Measurements from ENCODE around the gene MTUS2. TPM values are rescaled to one million over a fixed set of nuclear protein-coding genes. Genes with fewer than 3 reads are reported as not detected.
A peak's percentile ranks its signal among the peaks of the same experiment; 100 is the strongest.

Gene MTUS2
- polyA plus RNA-seq, 6 donors from 2014 or later: 0.06 TPM; not detected in 5

- Mint-ChIP-seq H3K27ac (no peak overlapping the region), H3K9me3 (peaks cover 0 to 6% (median 1%) of the 10 kb centered on the region in 7 donors), H3K36me3 (no peaks in the 10 kb centered on the region), H3K27me3 (peaks cover 22 to 35% (median 31%) of the 10 kb centered on the region in 3 donors), H3K4me3 (no peak overlapping the region), H3K4me1 (no peaks in the 10 kb centered on the region)
- ATAC-seq (ENCODE audit: low read depth in 2 of 2) (no peak), DNase-seq (no peak)
Measured at GRCh38 chr13:29451976-29452375, 631.8 kb downstream of the MTUS2 start.

- Mint-ChIP-seq H3K27me3 (peaks cover 22 to 31% (median 30%) of the 10 kb centered on the region in 3 donors), H3K4me3 (no peak overlapping the region), H3K9me3 (peaks cover 0 to 6% (median 1%) of the 10 kb centered on the region in 7 donors), H3K36me3 (no peaks in the 10 kb centered on the region), H3K27ac (peak overlapping the region in 1 of 6 donors; percentile 58), H3K4me1 (no peaks in the 10 kb centered on the region)
- ATAC-seq (ENCODE audit: low read depth in 2 of 2) (no peak), DNase-seq (no peak)
Measured at GRCh38 chr13:29452773-29453616, 632.9 kb downstream of the MTUS2 start.

- Mint-ChIP-seq H3K36me3 (no peaks in the 10 kb centered on the region), H3K27ac (peak overlapping the region in 1 of 6 donors; percentile 58), H3K4me3 (no peak overlapping the region), H3K27me3 (peaks cover 22 to 31% (median 30%) of the 10 kb centered on the region in 3 donors), H3K9me3 (peaks cover 0 to 6% (median 1%) of the 10 kb centered on the region in 7 donors), H3K4me1 (no peaks in the 10 kb centered on the region)
- ATAC-seq (ENCODE audit: low read depth in 2 of 2): no peak
- DNase-seq: no peak
Measured at GRCh38 chr13:29453617-29454011, 633.5 kb downstream of the MTUS2 start.

GRCh38 chr13:29454931-29455481 lies 634.9 kb downstream of the MTUS2 start:
- DNase-seq (no peak), ATAC-seq (ENCODE audit: low read depth in 2 of 2) (peak; percentile 63 to 75)
- Mint-ChIP-seq H3K36me3 (no peaks in the 10 kb centered on the region), H3K27me3 (peaks cover 26 to 34% (median 31%) of the 10 kb centered on the region in 3 donors), H3K4me3 (no peak overlapping the region), H3K9me3 (peaks cover 0 to 5% (median 3%) of the 10 kb centered on the region in 7 donors), H3K27ac (no peak overlapping the region), H3K4me1 (no peaks in the 10 kb centered on the region)

- no peak for ATAC-seq (ENCODE audit: low read depth in 2 of 2)
- Mint-ChIP-seq H3K27ac (no peak overlapping the region), H3K4me3 (no peak overlapping the region), H3K27me3 (peaks cover 22 to 33% (median 30%) of the 10 kb centered on the region in 3 donors), H3K9me3 (peaks cover 0 to 5% (median 0%) of the 10 kb centered on the region in 7 donors), H3K4me1 (no peaks in the 10 kb centered on the region), H3K36me3 (no peaks in the 10 kb centered on the region)
- no peak for DNase-seq
Measured at GRCh38 chr13:29456419-29456818, 636.3 kb downstream of the MTUS2 start.

GRCh38 chr13:29457299-29457698 lies 637.2 kb downstream of the MTUS2 start:
- no peak for ATAC-seq (ENCODE audit: low read depth in 2 of 2)
- Mint-ChIP-seq H3K9me3 (peaks cover 0 to 5% (median 0%) of the 10 kb centered on the region in 7 donors), H3K36me3 (no peaks in the 10 kb centered on the region), H3K4me3 (no peak overlapping the region), H3K27ac (no peak overlapping the region), H3K27me3 (peaks cover 22 to 33% (median 30%) of the 10 kb centered on the region in 3 donors), H3K4me1 (no peaks in the 10 kb centered on the region)
- no peak for DNase-seq

- no peak overlapping the region for H3K4me3 Mint-ChIP-seq
- peaks cover 0 to 5% (median 0%) of the 10 kb centered on the region in 7 donors for H3K9me3 Mint-ChIP-seq
- H3K27ac Mint-ChIP-seq: no peak overlapping the region
- H3K27me3 Mint-ChIP-seq: peaks cover 14 to 24% (median 22%) of the 10 kb centered on the region in 3 donors
- H3K4me1 Mint-ChIP-seq: no peaks in the 10 kb centered on the region
- DNase-seq (no peak), ATAC-seq (ENCODE audit: low read depth in 2 of 2) (no peak)
- H3K36me3 Mint-ChIP-seq: no peaks in the 10 kb centered on the region
Measured at GRCh38 chr13:29458419-29458818, 638.3 kb downstream of the MTUS2 start.

GRCh38 chr13:29459813-29460355 lies 639.7 kb downstream of the MTUS2 start:
- Mint-ChIP-seq H3K4me1 (no peaks in the 10 kb centered on the region), H3K9me3 (peaks cover 0 to 5% (median 0%) of the 10 kb centered on the region in 7 donors), H3K36me3 (no peaks in the 10 kb centered on the region), H3K4me3 (no peak overlapping the region), H3K27me3 (peaks cover 7 to 22% (median 22%) of the 10 kb centered on the region in 3 donors), H3K27ac (peak overlapping the region in 1 of 6 donors; percentile 66)
- ATAC-seq (ENCODE audit: low read depth in 2 of 2): no peak
- no peak for DNase-seq

- no peak overlapping the region for H3K27ac Mint-ChIP-seq
- no peak for DNase-seq
- H3K4me1 Mint-ChIP-seq: no peaks in the 10 kb centered on the region
- peaks cover 0 to 5% (median 0%) of the 10 kb centered on the region in 7 donors for H3K9me3 Mint-ChIP-seq
- H3K27me3 Mint-ChIP-seq: peaks cover 10 to 18% (median 16%) of the 10 kb centered on the region in 3 donors
- no peak overlapping the region for H3K4me3 Mint-ChIP-seq
- no peak for ATAC-seq (ENCODE audit: low read depth in 2 of 2)
- H3K36me3 Mint-ChIP-seq: no peaks in the 10 kb centered on the region
Measured at GRCh38 chr13:29464105-29464679, 644.1 kb downstream of the MTUS2 start.

- Mint-ChIP-seq H3K4me1 (no peaks in the 10 kb centered on the region), H3K9me3 (peaks cover 0 to 3% (median 0%) of the 10 kb centered on the region in 7 donors), H3K4me3 (peak overlapping the region in 1 of 8 donors; percentile 45), H3K27ac (no peak overlapping the region), H3K36me3 (no peaks in the 10 kb centered on the region), H3K27me3 (peaks cover 0 to 4% (median 3%) of the 10 kb centered on the region in 3 donors)
- DNase-seq (no peak), ATAC-seq (ENCODE audit: low read depth in 2 of 2) (no peak)
Measured at GRCh38 chr13:29465741-29466293, 645.7 kb downstream of the MTUS2 start.

- ATAC-seq (ENCODE audit: low read depth in 2 of 2): peak; percentile 16 to 32
- Mint-ChIP-seq H3K36me3 (no peaks in the 10 kb centered on the region), H3K4me3 (peak overlapping the region in 2 of 8 donors; percentile 6 to 12), H3K9me3 (no peaks in the 10 kb centered on the region), H3K27ac (no peak overlapping the region), H3K4me1 (peaks cover 3 to 10% (median 7%) of the 10 kb centered on the region in 3 donors), H3K27me3 (peaks cover 0 to 4% (median 4%) of the 10 kb centered on the region in 3 donors)
- DNase-seq: no peak
Measured at GRCh38 chr13:29471551-29471950, 651.4 kb downstream of the MTUS2 start.

- DNase-seq (peak; percentile 41), ATAC-seq (ENCODE audit: low read depth in 2 of 2) (peak; percentile 35 to 65)
- no peaks in the 10 kb centered on the region for H3K9me3 Mint-ChIP-seq
- H3K4me1 Mint-ChIP-seq: peaks cover 3 to 10% (median 7%) of the 10 kb centered on the region in 3 donors
- H3K27ac Mint-ChIP-seq: no peak overlapping the region
- peak overlapping the region in 1 of 8 donors; percentile 43 for H3K4me3 Mint-ChIP-seq
- H3K36me3 Mint-ChIP-seq: no peaks in the 10 kb centered on the region
- H3K27me3 Mint-ChIP-seq: peaks cover 5 to 13% (median 10%) of the 10 kb centered on the region in 3 donors
Measured at GRCh38 chr13:29472332-29472961, 652.3 kb downstream of the MTUS2 start.

- no peak overlapping the region for H3K4me3 Mint-ChIP-seq
- H3K4me1 Mint-ChIP-seq: peaks cover 3 to 10% (median 7%) of the 10 kb centered on the region in 3 donors
- H3K9me3 Mint-ChIP-seq: no peaks in the 10 kb centered on the region
- no peak overlapping the region for H3K27ac Mint-ChIP-seq
- no peaks in the 10 kb centered on the region for H3K36me3 Mint-ChIP-seq
- DNase-seq (no peak), ATAC-seq (ENCODE audit: low read depth in 2 of 2) (no peak)
- H3K27me3 Mint-ChIP-seq: peaks cover 9 to 14% (median 10%) of the 10 kb centered on the region in 3 donors
Measured at GRCh38 chr13:29473166-29473565, 653.0 kb downstream of the MTUS2 start.

Data from naive B cell (primary cell).